Activated T-helper 1 cell treated with Interleukin-2 at 50 U/mL for 16 hours (primary cell): ENCODE results near the gene CMTM7.
A peak's percentile ranks its signal among the peaks of the same experiment; 100 is the strongest.
"Not testable (repeated sequence)": the region's sequence is repeated elsewhere in the genome, so short reads cannot be mapped to it uniquely, and the experiment has no call there.

Experiments
- DNase-seq: peaks from one replicate; pipeline ENCODE4 v3.0.0-alpha.2; 2020; ENCODE audit warnings: low read depth

CMTM7 gene

DNA sequence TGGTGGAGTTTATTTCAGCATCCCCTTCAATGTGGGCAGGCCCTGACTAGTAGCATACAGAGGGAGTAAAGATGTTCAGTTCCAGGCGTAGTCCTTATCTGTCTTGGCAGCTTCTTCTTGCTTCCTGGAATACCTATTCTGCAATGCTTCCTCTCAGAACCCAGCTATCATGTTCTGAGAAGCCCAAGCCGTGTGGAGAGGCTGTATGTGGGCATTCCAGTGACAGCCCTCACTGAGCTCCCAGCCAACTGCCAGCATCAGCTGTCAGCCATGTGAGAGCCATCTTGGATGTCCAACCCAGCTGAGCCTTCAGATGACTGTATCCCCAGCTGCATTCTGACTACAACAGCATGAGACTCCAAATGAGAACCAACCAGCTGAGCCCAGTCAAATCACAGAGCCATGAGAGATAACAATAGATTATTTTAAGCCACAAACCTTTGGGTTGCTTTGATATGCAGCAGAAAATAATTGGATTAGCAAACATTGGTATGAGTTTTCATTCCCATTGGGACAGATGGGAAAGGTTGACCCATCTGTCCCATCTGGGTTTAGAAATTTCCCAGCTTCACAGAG, 8.4 kb upstream of the CMTM7 start:
- DNase-seq = no peak

DNA sequence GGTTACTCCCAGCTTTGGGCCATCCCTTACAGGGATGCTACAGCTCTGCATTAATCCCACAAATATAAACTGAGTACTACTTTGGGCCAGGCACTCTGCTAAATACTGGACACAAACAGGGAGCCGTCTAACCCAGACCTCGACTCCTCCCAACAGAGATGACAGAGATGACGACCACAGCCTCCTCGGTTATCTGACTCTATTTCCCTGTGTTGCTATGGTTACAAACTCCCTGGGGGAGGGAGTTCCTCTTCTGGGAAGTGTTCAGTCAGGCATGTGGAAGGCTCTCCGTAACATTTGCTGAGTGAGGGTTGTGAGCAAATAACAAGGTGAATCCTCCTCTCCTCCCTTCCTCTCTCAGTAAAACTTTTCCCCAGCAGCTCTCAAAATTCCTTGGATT, 6.7 kb upstream of the CMTM7 start:
- no peak for DNase-seq

DNA sequence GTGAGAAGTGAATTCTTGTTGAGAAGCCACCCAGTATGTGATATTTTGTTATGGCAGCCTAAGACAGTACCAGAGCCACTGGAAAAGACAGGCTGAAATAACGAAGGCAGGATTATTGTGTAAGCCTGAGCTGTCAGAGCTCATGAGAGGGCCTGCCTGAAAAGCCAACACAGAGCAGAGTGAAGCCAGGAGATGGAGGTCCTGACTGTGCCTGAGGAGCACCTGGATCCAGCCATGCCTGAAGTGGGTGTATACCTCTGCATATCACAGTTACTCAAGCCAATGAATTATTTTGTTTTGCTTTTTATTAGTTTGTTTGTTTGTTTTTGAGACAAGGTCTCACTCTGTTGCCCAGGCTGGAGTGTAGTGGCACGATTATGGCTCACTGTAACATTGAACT, 4.1 kb upstream of the CMTM7 start:
- no peak for DNase-seq

DNA sequence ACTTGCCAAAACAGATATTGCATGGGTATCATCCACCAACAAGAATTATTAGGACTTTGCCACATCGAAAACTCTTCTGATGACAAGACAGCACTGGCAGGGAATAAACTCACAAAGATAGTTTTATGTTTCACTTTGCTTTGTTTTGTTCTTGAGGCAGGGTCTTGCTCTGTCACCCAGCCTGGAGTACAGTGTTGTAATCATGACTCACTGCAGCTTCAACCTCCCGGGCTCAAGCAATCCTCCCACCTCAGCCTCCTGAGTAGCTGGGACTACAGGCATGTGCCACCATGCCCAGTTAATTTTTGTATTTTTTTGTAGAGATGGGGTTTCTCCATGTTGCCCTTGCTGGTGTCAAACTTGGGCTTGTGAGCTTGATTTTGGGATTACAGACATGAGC, 2.1 kb upstream of the CMTM7 start:
- DNase-seq = not testable (repeated sequence)

DNA sequence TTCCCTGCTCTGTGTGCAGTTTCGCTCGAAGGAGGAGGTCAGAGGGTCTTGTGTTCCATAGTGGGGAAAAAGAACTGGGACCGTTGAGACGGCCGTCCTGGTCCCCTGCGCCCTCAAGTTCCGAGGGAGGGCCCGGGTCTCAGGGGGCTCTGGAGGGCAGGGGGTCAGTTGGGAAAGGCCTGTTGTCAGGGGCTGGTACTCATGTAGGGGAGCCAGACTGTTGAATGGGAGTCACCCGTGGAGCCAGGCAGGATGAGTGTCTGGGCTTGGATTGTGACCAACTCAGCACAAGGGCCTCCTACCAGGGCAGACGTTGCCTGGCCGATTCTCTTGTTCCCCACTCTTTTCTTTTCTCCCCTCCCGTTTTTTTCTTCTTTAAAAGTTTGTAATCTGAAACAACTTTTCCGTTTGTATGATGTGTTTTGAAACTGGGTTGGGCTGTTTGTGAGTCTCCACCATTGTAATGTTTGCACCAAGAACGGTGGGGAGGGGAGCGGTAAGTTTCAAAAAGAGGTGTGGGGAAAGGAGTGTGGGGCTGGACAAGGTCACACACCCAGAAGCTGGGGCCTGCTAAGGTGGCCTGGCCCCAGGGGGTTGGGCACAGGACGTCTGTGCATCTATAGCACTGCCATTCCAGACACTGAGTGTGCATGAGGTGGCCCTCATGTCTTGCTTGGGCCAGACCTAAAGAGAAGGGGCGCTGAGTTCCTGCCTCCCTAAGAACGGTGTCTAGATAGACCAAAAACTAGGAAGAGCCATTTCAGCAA, 1.1 kb downstream of the CMTM7 start:
- peak; percentile 13 for DNase-seq

DNA sequence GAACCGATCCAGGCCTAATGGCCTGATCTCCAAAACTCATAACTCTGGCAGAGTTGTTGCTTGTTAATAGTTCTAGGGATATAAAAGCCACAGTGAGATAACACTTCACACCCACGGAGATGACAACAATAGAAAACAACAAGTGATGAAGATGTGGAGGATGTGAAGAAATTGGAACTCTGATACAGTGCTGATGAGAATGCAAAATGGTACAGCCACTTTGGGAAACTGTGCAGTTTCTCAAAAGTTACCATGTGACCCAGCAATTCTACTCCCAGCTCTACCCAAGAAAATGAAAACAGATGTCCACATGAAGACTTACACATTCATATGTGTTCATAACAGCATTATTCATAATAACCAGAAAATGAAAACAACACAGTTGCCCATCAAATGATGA, 3.8 kb downstream of the CMTM7 start:
- DNase-seq = no peak

DNA sequence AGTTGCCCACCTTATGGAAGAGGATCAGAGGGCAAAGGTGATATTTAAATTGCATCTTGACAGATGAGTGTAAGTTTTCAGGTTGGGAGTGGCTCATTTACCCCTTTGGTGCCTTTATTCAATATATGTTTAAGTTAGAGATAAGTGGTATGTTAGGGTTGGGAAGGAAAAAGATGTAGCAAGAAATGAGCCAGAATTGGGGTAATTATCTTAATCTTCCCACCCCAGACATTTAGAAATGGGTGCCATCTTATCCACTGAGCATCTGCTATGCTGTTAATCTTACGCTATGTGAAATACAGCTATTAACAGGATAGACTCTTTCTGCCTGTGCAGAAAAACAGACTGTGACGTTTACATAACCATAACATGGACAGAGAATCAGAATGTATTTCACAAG, 6.3 kb downstream of the CMTM7 start:
- no peak for DNase-seq

DNA sequence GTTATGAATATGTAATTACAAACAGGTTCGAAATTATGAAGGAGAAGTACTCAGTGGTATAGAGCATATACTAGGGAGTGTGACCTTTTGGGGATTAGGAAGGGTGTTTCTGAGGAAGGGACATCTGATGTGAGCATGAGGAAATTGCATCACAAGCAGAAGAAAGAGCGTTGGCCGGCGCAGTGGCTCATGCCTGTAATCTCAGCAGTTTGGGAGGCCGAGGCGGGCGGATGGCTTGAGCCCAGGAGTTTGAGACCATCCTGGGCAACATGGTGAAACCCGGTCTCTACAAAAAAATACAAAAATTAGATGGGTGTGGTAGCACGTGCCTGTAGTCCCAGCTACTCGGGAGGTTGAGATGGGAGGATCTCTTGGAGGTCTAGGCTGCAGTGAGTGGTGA, 6.9 kb downstream of the CMTM7 start:
- DNase-seq = no peak

DNA sequence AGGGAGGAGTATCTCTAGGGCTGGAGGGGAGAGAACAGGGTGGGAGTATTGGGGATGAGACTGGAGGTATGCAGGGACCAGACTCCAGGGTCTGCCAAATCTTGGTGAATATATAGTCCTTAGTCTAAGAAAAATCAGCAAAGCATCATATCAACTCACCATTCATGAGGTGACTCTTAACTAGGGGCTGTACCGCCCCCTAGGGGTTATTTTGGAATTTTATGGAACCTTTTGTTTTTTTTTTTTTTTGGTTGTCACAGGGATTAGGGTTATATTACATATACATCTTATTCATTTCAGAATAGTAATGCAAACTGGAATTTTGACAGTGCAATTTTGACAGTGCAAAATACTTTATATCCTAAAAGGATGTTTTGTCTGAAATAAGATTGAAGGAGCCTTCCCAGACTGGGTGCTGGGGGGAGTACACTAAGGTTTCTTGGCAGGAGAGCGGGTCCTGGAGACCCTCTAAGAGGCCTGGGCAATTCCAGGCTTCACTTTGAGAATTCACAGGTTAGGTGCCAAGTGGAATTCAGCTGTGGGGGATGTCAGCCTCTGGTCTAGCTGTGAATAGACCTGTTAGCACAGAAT, 7.5 kb downstream of the CMTM7 start:
- no peak for DNase-seq

DNA sequence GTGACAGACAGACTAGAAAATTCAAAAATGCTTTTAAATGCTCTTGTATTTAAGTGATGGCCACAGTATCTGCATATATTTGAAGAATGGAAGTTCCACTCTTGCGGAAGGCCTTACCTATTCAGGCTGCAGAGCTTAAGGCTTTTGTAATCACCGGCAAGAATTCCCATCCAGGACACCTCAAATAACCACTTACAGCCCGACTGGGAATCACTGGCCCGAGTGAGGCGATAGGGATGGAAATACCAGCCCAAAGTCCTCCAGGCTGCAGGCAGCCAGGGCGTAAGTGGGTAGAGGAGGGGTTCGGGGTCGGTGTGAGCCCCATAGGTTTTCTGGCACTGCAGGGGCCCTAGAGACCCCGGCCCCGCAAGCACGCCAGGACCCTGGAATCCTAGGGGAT, 9.5 kb downstream of the CMTM7 start:
- DNase-seq = no peak

DNA sequence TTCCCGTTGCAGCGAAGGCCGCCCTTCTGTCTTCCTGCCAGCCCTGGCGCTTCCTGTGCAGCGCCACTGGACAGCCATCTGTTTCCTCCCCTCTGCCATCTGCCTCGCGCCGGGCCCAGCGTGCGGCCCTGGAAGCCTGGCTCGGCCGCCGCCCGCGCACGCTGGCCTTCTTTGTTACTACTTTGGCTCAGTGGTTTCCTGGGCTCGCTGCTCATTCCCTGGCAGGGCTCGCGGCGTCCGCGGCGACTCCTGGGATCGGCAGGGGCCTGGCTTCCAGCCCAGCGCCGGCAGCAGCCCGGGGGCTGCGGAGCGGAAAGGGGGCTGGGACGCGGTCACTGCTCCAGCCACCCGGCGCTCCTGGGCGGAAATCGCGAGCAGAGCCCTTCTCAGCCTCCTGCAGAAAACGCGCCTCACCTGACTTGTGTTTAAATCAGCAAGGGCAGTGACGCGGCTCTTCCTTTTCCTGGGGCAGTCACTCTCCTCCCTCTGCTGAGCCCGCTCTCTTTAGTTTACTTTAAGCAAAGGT, 10.0 kb downstream of the CMTM7 start:
- DNase-seq = peak; percentile 47

DNA sequence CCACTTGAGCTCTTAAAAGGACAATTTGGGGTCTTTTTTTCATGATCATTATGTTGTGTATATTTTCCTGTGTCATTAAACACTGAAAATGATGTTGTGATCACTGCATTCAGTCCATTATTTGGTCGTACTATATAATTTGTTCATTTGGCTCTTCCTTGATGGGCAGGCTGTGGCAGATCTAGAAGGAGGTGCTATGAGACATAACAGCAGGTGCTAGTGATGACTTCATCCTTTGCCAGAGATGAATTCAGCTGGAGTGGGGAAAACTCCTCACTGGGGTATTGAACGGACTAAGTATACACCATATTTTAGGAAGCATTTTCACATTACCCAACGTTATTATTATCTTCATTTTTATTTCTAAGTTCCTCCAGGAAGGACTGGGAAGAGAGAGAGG, 12.0 kb downstream of the CMTM7 start:
- DNase-seq = no peak

DNA sequence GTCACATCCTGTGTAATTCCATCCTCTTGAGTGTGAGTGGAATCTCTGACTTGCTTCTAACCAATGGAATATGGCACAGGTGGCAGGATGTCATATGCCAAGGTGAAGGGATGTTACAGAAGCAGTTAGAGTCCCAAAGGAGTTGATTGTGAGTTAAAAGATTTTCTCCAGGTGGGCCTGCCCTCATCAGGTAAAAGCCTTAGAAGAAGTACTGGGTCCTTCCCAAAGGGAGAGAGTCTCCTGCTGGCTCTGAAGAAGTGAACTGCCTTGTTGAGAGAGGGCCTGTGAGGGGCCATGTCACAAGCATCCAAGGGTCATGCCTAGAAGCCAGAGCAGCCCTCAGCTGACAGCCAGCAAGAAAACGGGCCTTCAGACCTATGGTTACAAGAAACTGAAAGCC, 13.1 kb downstream of the CMTM7 start:
- DNase-seq = no peak

DNA sequence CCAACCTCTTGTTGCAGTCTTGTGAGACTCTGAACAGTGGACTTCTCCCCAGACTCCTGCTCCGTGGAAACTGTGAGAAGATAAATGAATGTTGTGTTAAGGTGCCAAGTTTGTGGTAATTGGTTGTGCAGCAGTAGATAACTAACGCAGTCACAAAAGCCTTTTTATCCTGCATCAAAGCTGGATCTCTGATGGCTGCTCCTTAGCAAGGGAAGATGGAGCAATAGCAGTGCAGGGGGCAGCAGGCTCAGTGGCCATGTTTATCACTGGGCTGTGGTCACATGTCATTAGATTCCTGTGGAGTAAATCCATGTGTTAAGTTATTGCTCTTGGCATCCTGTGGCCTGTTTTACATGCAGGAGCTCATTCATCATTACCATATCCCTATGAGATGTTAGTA, 13.5 kb downstream of the CMTM7 start:
- no peak for DNase-seq

DNA sequence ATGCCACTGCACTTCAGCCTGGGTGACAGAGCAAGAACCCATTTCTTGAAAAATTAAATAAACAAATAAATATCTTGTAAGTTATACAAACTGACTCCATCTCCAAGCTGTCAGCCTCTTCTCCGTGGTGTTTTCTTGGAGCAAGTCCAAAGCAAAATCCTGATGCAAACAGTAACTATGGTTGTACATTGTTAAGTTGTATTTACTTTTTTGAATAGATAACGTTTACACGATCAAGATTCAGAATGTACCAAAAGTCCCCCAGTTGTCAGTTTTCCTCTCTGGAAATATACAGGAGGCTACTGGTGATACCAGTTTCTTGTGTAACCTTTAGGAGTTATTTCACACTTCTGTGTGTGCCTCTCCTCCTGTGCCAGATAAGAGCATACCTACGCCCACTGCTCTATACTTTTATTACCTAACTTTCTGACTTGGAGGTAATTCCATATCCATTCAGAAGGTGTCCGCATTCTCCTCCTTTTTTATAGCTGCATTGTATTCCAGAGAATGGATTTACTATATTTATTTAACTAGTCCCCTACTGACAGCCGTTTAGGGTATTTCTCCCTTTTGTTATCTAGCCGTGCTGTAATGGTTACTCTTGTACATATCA, 14.2 kb downstream of the CMTM7 start:
- no peak for DNase-seq

DNA sequence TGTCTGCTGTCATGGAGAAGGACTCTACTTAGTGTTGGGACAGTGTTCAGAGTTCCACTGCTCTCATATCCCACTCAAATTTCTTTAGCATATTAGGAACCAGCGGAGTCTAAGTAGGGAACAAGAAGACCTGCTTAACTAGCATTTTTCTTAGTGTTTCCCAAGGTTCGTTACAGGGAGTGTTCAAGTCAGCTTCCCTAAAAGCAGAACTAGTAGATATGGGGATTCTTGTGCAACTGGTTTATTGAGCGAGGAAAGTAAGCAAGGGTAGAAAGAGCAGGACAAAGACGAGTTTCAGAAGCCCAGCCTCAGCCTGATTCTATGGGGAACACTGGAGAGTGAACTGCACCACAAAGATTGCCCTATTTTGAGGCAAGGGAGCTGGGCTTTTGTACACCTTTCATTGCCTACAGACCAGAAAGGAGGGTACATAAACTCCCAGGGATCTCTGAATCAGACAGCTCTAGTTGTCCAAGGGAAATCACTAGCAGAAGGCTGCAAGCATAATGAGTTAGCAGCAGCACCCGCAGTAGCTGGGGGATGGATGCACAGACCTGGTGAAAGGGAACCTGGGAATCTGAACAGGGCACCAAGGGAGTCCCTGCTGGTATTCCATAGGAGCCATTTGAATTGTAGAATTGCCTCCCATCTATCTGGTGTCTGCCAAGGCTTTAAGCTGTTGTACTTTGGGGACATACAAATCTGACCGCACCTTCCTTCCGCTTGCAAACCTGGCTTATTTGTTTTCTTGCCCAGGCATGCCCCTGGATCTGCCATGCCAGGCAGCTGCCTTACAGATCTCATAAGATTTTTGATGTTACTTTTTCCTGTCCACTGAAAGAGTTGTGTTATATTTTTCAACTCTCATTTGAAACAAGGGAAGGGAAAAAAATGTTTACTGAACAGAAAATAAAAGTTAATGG, 15.1 kb downstream of the CMTM7 start:
- DNase-seq = no peak

DNA sequence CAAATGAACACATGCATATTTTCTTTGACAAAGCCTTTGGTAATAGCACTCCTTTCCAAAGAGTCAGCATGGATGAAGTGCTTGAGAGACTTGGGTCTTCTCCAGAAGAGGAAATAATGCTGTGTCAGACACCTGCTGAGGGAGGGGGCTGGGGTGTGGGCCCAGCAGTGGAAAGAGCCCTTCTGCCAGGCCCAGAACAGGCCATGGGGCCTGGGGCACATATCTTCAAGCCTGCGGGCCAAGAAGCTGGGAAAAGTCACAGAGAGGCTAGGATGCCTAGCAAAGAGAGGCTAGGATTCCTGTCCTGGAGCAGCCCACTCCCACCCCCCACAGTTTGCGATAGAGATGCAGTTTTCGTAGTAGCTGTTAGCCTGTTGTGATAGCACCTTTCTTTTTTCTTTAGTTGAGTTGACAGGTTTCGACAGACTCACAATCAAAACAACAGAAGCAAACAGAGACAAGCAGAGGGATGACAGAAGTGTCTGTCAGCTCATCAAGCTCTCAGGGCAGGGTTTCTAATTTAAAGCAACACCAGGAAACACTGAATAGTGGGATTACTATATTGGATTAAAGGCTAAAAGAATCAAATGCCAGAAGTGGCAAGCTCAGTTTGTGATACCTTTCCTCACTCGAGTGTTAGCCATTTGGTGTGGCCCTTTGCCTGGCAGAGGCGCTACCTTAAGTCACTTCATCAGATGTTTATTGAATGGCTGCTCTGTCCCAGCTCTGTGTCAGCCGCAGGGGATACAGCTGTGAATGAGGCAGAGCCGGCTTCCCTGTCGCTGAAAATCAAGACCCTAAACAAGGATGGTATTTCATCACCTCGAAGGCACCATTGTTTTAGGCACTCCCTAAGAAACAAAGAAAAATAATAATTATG, 19.0 kb downstream of the CMTM7 start:
- no peak for DNase-seq

DNA sequence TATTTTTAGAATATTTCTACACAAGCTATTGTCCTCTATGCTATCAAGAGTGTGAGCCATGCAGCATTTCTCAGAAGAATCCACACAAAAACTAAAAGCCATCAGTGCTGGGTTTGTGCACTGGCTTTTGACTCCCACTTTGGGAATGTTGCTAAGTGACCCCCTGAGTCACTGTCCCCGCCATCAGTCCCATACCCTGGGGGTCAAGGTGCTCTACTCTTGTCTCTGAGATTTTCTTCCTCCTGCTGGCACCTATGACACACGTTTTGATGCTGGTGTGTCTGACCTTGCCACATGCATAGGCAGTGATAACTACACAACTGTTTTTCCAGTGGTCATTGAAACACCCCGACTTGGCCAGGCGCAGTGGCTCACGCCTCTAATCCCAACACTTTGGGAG, 19.8 kb downstream of the CMTM7 start:
- no peak for DNase-seq

DNA sequence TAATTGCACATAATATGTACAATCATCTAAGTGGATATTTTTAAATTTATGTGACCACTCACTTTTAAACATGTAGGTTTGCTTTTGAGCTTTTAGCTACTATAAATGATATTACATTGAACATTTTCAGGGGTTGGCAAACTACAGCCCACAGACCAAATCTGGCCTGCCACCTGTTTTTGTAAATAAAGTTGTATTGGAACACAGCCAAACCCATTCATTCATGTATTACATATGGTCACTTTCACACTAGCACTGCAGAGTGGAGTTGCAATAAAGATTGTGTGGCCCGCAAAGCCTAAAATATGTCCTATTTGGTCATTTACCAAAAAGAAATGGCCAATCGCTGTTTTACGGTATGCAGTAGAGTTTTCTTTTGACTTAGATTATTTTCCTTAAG, 21.2 kb downstream of the CMTM7 start:
- DNase-seq = no peak

DNA sequence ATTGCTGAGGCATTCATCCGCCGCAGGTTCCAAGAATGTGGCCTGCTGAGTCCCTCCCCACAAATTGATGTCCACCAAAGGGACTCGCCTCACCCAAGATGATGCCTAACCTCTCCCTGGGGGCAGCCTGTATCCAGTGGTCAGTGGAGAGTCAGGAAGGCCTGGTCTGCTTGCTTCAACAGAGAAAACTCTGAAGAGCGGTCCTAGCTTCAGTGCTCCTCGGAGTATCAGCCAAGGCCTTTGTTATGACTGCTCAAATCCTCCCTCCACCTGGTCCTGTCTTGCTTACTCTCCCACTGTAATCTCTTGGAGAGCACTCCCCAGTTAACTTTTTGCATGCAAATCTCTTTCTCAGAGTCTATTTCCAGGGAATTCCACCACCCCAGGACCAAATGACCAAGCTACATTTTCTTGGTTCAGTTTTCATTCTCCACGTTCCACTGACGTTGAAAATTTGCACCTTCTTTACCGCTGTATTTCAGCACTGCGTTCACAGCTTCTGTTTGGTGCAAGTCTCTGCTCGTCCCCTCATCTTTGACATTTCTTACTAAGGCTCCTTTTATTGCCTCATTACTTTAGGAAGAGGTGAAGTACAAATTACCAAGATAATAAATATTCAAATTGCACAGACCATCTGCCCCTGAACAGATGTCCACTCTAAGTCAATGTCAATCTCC, 22.3 kb downstream of the CMTM7 start:
- DNase-seq = no peak
